ENCODE data around the gene NT5DC3.

DNA sequence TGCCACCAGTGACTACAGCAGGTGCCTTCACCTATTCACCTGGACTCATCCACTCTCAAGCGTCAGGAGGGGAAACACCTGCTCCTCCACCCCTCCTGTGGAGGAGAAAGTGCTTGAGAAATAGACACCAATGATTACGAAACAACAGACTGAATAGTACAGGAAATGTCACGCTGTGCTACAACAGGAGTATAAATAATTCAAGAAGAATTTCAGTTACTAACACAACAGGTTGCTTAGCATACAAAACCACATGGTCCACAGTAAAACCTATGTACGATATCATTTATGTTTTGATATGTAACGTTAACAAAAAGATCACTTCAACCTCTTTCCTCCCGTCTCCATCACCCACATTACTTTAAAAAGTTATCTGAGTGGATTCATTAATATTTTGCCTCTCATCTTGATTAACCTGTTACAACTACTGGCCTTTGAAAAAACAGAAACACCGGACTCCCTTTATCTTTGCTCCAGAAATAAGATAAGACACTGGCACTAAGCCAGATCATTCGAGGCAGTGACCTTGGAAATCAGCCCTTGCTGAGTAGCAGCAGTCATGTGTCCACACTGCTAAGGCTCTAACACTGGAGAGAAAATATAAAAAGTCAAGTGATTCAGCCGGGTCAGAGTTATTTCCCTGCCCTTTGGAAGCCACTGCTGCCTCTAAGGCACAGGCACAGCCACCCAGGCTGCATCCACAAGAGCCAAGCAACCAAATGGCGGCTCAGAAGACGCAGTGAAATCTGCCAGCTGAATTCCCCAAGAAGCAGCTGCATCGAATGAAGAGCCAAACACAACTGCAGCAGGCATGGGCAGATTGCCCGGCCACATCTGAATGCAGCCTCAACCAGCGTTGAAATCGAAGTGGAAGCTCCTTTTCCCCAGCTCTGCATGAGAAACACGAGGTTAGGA is 40.9 kb downstream of the NT5DC3 start:
- TF ChIP-seq POLR2A (IDR thresholded peaks at IDR 0.05; ENCODE audit: low read depth, low read length), result no peak
- no peak for TF ChIP-seq TAF1 (IDR thresholded peaks at IDR 0.05; ENCODE audit: low read depth, low read length)
- TF ChIP-seq POLR2AphosphoS5 (IDR thresholded peaks at IDR 0.05; ENCODE audit: low read depth, low read length), result no peak
